WERI-Rb-1 (cell line): ENCODE measurements around the gene DMWD.

ENCODE experiments used
- DNase-seq: peaks from one replicate; pipeline ENCODE4 v3.0.0-alpha.2; 2020
- H3K27ac ChIP-seq: fragments of 250-450 bp; sonication (Bioruptor Pico); 2 replicates; pipeline ENCODE4 v1.5.1; 2020; ENCODE audit warnings: mild to moderate bottlenecking, moderate library complexity
- H3K27me3 ChIP-seq: fragments of 250-450 bp; sonication (Bioruptor Pico); 2 replicates; pipeline ENCODE4 v1.5.1; 2021; ENCODE audit warnings: mild to moderate bottlenecking, low read depth, moderate library complexity; ENCODE audit not compliant: insufficient read depth, severe bottlenecking
- H3K36me3 ChIP-seq: fragments of 250-450 bp; sonication (Bioruptor Pico); 2 replicates; pipeline ENCODE4 v1.5.1; 2020; ENCODE audit warnings: mild to moderate bottlenecking, moderate library complexity
- H3K4me3 ChIP-seq: 2 replicates; pipeline ENCODE4 v1.5.1; 2011; ENCODE audit warnings: low read depth, mild to moderate bottlenecking, control low read depth, low read length
- H3K9me3 ChIP-seq: fragments of 250-450 bp; sonication (Bioruptor Pico); 2 replicates; pipeline ENCODE4 v1.5.1; 2021; ENCODE audit warnings: mild to moderate bottlenecking, moderate library complexity; ENCODE audit not compliant: severe bottlenecking
- CTCF ChIP-seq: IDR thresholded peaks from 2 replicates; pipeline ENCODE4 v1.5.1; 2011; ENCODE audit warnings: low read depth, mild to moderate bottlenecking, control low read depth, inconsistent platforms, low read length

DMWD gene

DNA sequence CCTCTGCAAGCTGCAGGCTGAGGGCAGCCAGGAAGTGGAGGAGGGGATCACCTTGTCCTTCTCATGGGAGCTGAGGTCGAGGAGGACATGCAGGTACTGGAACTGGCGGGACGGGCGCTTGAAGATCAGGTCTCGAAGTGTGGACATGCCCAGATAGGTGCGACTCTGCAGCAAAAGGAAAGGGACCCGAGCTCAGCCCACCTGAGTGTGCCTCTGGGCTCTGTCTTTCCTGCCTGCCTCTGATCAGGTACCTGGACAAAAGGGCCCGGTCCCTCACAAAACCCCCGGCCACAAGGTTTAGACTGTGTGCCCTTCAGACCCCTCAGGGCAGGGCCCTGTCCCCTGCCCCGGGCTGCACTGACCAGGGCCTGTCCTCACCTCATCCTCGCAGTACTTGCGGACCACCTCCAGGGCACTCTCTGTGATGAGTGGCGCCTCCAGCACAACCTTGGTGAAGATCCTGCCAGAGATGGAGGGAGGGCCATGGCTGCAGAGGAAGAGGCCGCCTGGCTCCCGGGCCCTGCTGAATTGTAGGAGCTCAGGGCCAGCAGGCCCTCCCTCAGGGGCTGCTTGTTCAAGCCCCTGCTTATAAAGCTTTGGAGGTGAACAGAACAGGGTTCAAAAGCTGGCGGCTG is 34.9 kb upstream of the DMWD start:
- TF ChIP-seq CTCF, result no peak
- no peaks in the 10 kb centered on the region for H3K9me3 ChIP-seq
- DNase-seq, result no peak
- no peak overlapping the region; the same call in 1 of the 2 replicates for H3K27ac ChIP-seq
- H3K36me3 ChIP-seq, result peaks cover 81% of the 10 kb centered on the region
- no peaks in the 10 kb centered on the region for H3K27me3 ChIP-seq
- no peak overlapping the region for H3K4me3 ChIP-seq

DNA sequence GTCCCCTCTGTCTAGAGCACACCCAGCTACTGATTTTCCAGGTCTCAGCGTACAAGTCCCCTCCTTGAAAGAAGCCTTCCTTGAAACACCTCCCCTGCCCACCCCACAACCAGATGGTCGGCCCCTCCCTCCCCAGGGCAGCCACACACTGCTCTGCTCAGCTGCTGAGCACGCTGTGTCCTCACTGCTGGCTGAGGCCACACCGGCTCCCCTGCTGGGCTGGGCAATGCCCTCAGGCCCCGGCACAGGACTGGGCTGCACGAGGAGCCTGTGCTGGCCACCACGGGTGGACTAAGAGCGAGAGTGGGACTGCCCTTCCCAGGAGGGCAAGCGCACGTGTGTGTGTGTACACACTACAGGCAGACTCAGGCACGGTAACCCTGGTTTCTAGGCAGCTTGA is 34.3 kb upstream of the DMWD start:
- Histone ChIP-seq H3K36me3 (peaks cover 77% of the 10 kb centered on the region), H3K27me3 (no peaks in the 10 kb centered on the region), H3K9me3 (no peaks in the 10 kb centered on the region), H3K27ac (peak overlapping the region; percentile 56), H3K4me3 (no peak overlapping the region)
- DNase-seq, result peak; percentile 75
- no peak for TF ChIP-seq CTCF

DNA sequence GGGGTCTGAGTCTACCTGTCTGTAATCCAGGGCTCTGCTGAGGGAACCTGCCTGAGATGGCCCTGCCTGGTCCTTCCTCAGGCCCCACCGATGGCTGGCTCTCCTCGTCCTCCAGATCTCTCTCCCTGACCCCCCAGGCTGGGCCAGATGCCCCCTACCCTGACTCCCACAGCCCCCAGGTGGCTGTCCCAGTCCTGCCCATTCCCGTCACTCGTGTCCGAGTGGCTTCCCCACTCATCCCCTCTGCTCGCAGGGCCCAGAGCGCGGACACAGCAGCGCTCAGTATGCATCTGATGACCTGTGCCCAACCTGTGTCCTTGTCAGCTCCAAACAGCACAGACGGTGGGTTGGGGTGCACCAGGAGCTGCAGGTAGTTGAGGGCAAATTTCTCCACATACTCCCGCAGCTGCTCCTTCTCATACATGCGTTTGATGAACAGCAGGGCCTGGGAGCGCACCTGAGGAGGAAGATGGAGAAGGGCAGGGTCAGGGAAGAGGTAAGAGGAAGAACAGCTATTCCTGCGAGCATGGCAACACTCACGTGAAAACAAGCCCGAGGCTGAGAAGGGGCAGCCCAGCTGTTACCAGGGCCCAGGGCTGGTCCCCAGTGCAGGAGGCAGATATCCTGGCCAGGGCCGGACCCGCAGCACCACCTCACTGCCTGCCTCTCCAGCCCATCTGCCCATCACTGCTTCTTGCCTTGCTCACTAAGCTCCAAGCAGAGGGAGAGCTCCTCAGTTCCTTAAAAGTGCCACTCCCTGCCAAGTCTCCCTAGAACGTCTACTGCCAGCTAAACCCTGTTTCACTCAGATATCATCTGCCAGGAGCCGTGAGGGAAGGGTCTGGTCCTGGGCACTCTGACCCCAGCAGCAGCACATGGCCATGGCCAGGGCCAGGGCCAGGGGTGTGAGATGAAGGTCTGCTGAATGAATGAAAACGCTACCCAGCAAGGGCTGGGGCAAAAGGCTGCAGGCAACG is 33.6 kb upstream of the DMWD start:
- Histone ChIP-seq H3K27ac (no peak overlapping the region), H3K4me3 (no peak overlapping the region), H3K36me3 (peaks cover 80% of the 10 kb centered on the region), H3K9me3 (no peaks in the 10 kb centered on the region), H3K27me3 (no peaks in the 10 kb centered on the region)
- no peak for DNase-seq
- TF ChIP-seq CTCF, result no peak

- no peak for DNase-seq
- H3K27me3 ChIP-seq, result no peaks in the 10 kb centered on the region
- no peak for TF ChIP-seq CTCF
- peaks cover 83% of the 10 kb centered on the region for H3K36me3 ChIP-seq
- H3K27ac ChIP-seq, result no peak overlapping the region
- H3K9me3 ChIP-seq, result no peaks in the 10 kb centered on the region
- no peak overlapping the region for H3K4me3 ChIP-seq
Observed at GRCh38 chr19:45825263-45825605, 32.6 kb upstream of the DMWD start.

DNA sequence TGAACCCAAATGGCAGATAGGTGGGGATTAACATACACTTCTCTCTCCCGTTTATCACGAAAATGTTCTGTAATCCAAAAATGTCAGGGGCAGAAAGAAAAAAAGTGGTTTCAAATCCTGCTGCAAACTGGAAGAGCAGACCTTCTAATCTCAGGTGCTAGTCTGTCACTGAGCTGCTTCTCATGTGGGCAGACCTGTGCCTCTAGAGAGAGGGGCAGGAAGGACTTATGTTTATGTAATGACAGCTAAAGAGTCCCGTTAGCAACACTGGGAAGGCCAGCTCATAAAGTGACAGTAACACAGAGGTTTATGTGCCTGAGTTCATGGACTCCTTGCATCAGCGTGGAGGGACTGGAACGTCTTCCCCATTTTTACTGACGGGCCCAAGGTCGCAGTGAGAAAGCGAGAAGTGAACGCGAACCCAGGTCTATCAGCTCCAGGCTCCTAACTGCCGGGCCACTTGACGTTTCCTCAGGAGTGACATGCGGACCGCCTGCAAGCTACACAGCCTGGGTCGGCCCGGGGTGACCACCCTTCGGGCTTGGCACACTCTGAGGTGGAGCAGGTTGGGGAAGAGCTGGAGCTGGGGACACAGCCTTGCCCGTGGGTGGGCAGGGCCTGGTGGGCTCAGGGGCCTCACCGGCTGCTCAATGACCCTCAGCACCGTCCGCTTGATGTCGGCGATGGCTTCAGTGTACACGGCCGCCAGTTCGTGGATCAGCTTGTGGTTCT is 32.1 kb upstream of the DMWD start:
- H3K9me3 ChIP-seq, result no peaks in the 10 kb centered on the region
- no peaks in the 10 kb centered on the region for H3K27me3 ChIP-seq
- no peak for TF ChIP-seq CTCF
- H3K27ac ChIP-seq, result no peak overlapping the region
- peaks cover 80% of the 10 kb centered on the region for H3K36me3 ChIP-seq
- no peak for DNase-seq
- no peak overlapping the region for H3K4me3 ChIP-seq
